A549 (cell line): ENCODE results near the gene TBX18.

ENCODE experiments used
- CBX8 ChIP-seq: fragments of 200-600 bp; sonication (generic); IDR thresholded peaks from 2 replicates; pipeline ENCODE4 v1.6.1; 2016
- CEBPB ChIP-seq, 2 experiments: fragments of >200 bp in 1 of 2; sonication (Bioruptor Twin) in 1 of 2; formaldehyde crosslinking in 1 of 2; IDR thresholded peaks; 2 replicates each; pipeline ENCODE4 v1.6.1; 2012 to 2016
- CTCF ChIP-seq: fragments of >200 bp; sonication (Bioruptor Twin); formaldehyde crosslinking; IDR thresholded peaks from 3 replicates; pipeline ENCODE4 v1.5.1; 2016
- EP300 ChIP-seq, 2 experiments: fragments of >200 bp; sonication (Bioruptor Twin); formaldehyde crosslinking; IDR thresholded peaks; 2 replicates in 1 of 2; 3 replicates in 1 of 2; pipeline ENCODE4 v1.6.1; 2016 to 2017
- FOSB ChIP-seq: fragments of 250-450 bp; sonication (Bioruptor Pico); IDR thresholded peaks from 2 replicates; pipeline ENCODE4 v1.5.0; 2020; ENCODE audit warnings: mild to moderate bottlenecking, moderate library complexity
- MYC ChIP-seq: IDR thresholded peaks from 2 replicates; pipeline ENCODE4 v1.6.1; 2012; ENCODE audit warnings: mild to moderate bottlenecking, inconsistent platforms, low read length, improper control_type of control experiment, borderline replicate concordance
- POLR2A ChIP-seq: IDR thresholded peaks from 2 replicates; pipeline ENCODE4 v1.6.1; 2012; ENCODE audit warnings: mild to moderate bottlenecking, low read length
- RAD21 ChIP-seq, 2 experiments: fragments of >200 bp in 1 of 2; sonication (Bioruptor Twin) in 1 of 2; formaldehyde crosslinking in 1 of 2; IDR thresholded peaks in 1 of 2; conservative IDR thresholded peaks in 1 of 2; 2 replicates in 1 of 2; 3 replicates in 1 of 2; pipeline ENCODE4 v1.6.1; 2012 to 2018; ENCODE audit warnings: inconsistent platforms in 1 of 2
- RARB ChIP-seq: fragments of 250-450 bp; sonication (Bioruptor Pico); IDR thresholded peaks from 2 replicates; pipeline ENCODE4 v1.8.0; 2021; ENCODE audit warnings: mild to moderate bottlenecking, moderate library complexity
- RCOR1 ChIP-seq: fragments of 150-350 bp; IDR thresholded peaks from 2 replicates; pipeline ENCODE4 v1.6.1; 2014; ENCODE audit warnings: antibody characterized with exemption, low read length, low read depth
- REST ChIP-seq: fragments of 200-600 bp; sonication (generic); IDR thresholded peaks from 2 replicates; pipeline ENCODE4 v1.6.1; 2016; ENCODE audit warnings: antibody characterized with exemption, mild to moderate bottlenecking, moderate library complexity
- RFX5 ChIP-seq: fragments of 450-650 bp; IDR thresholded peaks from 2 replicates; pipeline ENCODE4 v1.7.1; 2014; ENCODE audit warnings: antibody characterized with exemption, mild to moderate bottlenecking, moderate library complexity
- USF2 ChIP-seq: fragments of 450-650 bp; IDR thresholded peaks from 2 replicates; pipeline ENCODE4 v1.6.1; 2014; ENCODE audit warnings: antibody characterized with exemption

DNA sequence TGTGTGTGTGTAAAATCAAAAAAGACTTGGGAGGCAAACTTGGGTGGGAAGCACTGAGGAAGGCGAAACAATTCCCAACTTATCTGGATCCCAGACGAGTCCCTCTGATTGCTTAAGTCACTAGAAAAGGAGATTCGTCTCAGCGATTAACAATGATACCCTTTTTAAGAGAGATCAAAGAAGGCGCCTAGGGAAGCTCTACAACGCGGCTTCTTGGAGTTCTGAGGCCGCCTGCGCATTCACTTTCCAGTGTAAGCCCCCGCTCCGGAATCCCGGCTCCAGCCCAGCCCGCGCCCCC is 8.7 kb upstream of the TBX18 start:
- TF ChIP-seq RAD21 (conservative IDR thresholded peaks at IDR 0.05 in 1 of 2, IDR thresholded peaks at IDR 0.05 in 1 of 2) (no peak), POLR2A (no peak), EP300 (IDR thresholded peaks at IDR 0.05) (no peak), CTCF (no peak), RFX5 (no peak), MYC (no peak), REST (no peak), RCOR1 (no peak), CBX8 (no peak), FOSB (CRISPR knock-in tag) (no peak), CEBPB (IDR thresholded peaks at IDR 0.05) (no peak), USF2 (no peak), RARB (CRISPR knock-in tag) (no peak)
